Effector memory CD4-positive, alpha-beta T cell (primary cell): ENCODE results near the gene KDM5B.

Experiments
- DNase-seq, 3 donors: peaks; one replicate each; pipeline ENCODE4 v3.0.0-alpha.2; 2020
- H3K27ac ChIP-seq: 2 replicates; pipeline ENCODE4 v1.7.0; 2013; ENCODE audit warnings: mild to moderate bottlenecking, low read length, moderate library complexity; ENCODE audit not compliant: insufficient read depth, poor library complexity, severe bottlenecking
- H3K27me3 ChIP-seq: replicated peaks from 2 replicates; pipeline ENCODE4 v1.7.0; 2013; ENCODE audit warnings: mild to moderate bottlenecking, low read length; ENCODE audit not compliant: insufficient read depth, control insufficient read depth, poor library complexity, severe bottlenecking
- H3K36me3 ChIP-seq: 2 replicates; pipeline ENCODE4 v1.7.0; 2013; ENCODE audit warnings: mild to moderate bottlenecking, low read length, moderate library complexity; ENCODE audit not compliant: control insufficient read depth, insufficient read depth
- H3K4me1 ChIP-seq: 2 replicates; pipeline ENCODE4 v1.7.0; 2013; ENCODE audit warnings: low read length, mild to moderate bottlenecking; ENCODE audit not compliant: control insufficient read depth, insufficient read depth, poor library complexity, severe bottlenecking
- H3K4me3 ChIP-seq: 2 replicates; pipeline ENCODE4 v1.7.0; 2013; ENCODE audit warnings: low read length, low read depth, mild to moderate bottlenecking; ENCODE audit not compliant: insufficient read depth, poor library complexity, severe bottlenecking
- H3K9me3 ChIP-seq: 2 replicates; pipeline ENCODE4 v1.7.0; 2013; ENCODE audit warnings: mild to moderate bottlenecking, low read length, moderate library complexity; ENCODE audit not compliant: control insufficient read depth

KDM5B gene

GRCh38 chr1:202682477-202682876, 125.7 kb downstream of the KDM5B start:
- H3K36me3 ChIP-seq, result no peaks in the 10 kb centered on the region
- no peaks in the 10 kb centered on the region for H3K27me3 ChIP-seq
- no peaks in the 10 kb centered on the region for H3K4me1 ChIP-seq
- no peak for DNase-seq
- no peaks in the 10 kb centered on the region for H3K9me3 ChIP-seq
- no peak overlapping the region for H3K4me3 ChIP-seq
- H3K27ac ChIP-seq, result no peak overlapping the region

- Histone ChIP-seq H3K27me3 (no peaks in the 10 kb centered on the region), H3K27ac (no peak overlapping the region), H3K4me3 (no peak overlapping the region)
Observed at GRCh38 chr1:202681736-202682420, 126.3 kb downstream of the KDM5B start.

GRCh38 chr1:202680586-202681352, 127.5 kb downstream of the KDM5B start:
- Histone ChIP-seq H3K9me3 (no peaks in the 10 kb centered on the region), H3K27me3 (no peaks in the 10 kb centered on the region), H3K27ac (no peak overlapping the region), H3K36me3 (no peaks in the 10 kb centered on the region), H3K4me1 (no peaks in the 10 kb centered on the region), H3K4me3 (no peak overlapping the region)
- DNase-seq, result no peak

More at GRCh38 chr1:202681736-202682420, 126.3 kb downstream of the KDM5B start:
- H3K36me3 ChIP-seq, result no peaks in the 10 kb centered on the region
- no peaks in the 10 kb centered on the region for H3K9me3 ChIP-seq
- DNase-seq, result no peak
- H3K4me1 ChIP-seq, result no peaks in the 10 kb centered on the region

- no peaks in the 10 kb centered on the region for H3K9me3 ChIP-seq
- H3K27me3 ChIP-seq, result no peaks in the 10 kb centered on the region
- no peak for DNase-seq
- no peak overlapping the region for H3K4me3 ChIP-seq
- H3K4me1 ChIP-seq, result no peaks in the 10 kb centered on the region
- H3K27ac ChIP-seq, result no peak overlapping the region
- no peaks in the 10 kb centered on the region for H3K36me3 ChIP-seq
Observed at GRCh38 chr1:202679406-202680177, 128.6 kb downstream of the KDM5B start.

- Histone ChIP-seq H3K27me3 (no peaks in the 10 kb centered on the region), H3K4me1 (no peaks in the 10 kb centered on the region), H3K4me3 (no peak overlapping the region), H3K27ac (no peak overlapping the region), H3K9me3 (no peaks in the 10 kb centered on the region), H3K36me3 (no peaks in the 10 kb centered on the region)
- no peak for DNase-seq
Observed at GRCh38 chr1:202677433-202677832, 130.8 kb downstream of the KDM5B start.
